NAMALWA (cell line): Measurements from ENCODE around the gene PHLPP2.

Experiments used
- DNase-seq: peaks from one replicate; pipeline ENCODE4 v3.0.0-alpha.2; 2015; ENCODE audit warnings: low spot score

The PHLPP2 gene

DNA sequence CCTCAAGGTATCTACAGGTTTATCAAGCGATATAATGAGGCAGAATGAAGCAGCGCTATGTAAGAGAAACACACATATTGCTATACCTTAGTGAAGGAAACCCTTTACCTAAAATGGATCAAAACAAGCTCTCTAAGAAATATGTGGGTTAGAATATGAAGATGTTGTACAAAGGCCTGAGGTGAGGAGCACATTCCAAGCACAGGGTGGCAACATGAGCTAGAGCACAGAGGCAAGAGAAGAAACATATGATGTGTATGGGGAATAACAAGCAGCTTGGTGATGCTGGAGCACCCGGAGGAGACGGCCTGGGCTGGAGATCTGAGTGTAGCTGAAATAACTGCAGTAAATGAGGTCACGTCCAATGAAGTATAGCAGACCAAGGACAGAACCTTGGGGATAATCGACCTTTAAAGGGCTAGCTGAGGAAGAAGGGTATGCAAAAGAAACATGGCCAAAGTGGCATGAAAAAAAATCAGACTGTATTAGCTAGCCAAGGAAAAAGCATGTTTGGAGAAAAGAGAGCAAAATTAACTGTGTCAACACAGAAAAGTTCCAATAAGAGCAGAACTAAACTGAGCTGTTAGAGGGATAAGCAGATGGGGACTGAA, 54.5 kb downstream of the PHLPP2 start:
- no peak for DNase-seq

DNA sequence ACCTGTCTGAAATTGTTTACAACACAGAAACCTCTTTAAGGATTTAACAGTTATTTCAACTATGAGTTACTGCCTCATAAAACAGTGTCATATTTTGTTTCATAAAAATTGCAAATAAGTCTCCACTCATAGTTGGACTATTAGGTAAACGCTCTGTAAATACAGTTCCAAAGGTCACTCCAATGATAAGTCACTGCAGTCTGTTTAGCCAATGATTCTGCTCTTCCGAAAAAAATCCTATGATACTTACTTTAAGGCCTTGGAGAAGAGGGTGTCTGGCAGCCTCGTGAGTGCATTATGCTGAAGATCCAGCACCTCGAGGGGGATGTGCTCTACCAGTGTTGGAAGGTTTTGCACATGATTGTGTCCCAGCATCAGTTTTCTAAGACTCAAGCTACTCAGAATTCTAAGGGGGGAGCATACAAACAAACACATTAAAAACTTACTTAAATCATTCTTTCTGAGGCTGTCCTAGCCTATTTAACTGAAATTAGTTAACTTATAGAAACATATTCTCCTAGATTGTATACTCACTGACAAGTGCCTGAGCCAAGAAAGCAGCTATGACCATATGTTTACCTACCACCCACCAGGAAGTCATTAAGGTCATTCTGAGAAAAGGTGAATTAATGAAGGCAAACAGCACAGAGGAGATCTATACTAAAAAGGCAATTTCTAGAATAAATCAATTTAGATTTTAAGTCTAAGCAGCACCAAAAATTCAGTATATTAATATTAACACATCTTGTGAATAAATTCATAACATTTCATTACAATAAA, 57.4 kb downstream of the PHLPP2 start:
- DNase-seq, result no peak

DNA sequence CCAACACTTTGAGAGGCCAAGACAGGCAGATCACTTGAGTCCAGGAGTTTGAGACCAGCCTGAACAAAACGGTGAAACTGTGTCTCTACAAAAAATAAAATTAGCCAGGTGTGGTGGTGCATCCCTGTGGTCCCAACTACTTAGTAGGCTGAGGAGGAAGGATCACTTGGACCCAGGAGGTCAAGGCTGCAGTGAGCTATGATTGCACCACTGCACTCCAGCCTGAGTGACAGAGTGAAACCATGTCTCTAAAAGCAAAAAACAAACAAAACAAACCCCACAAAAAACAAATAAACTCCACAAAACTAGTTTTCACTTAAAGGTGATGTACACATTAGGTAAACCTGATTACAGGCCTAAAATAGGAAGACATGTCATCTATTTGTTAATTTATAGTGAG, 58.2 kb downstream of the PHLPP2 start:
- DNase-seq, result no peak

DNA sequence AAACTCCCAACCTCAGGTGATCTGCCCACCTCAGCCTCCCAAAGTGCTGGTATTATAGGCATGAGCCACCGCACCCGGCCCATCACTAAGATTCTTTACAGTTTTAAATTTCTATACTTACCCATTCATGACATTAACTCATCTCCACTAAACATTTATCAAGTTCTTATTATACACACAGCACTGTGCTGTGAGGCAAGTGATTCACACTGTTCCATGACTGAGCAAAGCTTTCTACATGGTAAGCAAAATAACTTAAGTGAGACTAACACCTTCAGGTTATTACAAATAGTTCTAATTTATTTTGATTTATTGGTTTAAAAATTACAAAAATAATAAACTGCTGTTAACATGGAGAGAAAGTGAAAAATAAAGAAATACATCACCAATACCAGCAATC, 65.0 kb downstream of the PHLPP2 start:
- no peak for DNase-seq

DNA sequence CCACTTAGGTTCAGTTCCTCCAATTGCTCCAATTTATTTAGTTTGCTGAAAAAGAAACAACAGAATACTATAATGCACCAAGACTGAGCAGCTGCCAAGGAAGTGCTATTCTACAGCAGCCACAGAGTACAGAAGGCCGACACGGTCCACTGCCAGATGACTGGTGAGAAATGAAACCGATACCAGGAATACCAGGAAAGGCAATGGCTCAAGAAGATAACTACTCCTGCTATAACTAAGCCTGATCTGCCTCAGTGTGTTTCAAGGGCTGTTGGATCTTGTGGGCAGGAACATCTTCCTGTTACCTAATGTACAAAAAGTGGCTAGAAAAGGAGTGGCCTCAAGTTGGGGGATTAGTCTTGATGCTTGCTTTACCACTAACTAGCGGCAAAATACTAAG, 65.7 kb downstream of the PHLPP2 start:
- no peak for DNase-seq

DNA sequence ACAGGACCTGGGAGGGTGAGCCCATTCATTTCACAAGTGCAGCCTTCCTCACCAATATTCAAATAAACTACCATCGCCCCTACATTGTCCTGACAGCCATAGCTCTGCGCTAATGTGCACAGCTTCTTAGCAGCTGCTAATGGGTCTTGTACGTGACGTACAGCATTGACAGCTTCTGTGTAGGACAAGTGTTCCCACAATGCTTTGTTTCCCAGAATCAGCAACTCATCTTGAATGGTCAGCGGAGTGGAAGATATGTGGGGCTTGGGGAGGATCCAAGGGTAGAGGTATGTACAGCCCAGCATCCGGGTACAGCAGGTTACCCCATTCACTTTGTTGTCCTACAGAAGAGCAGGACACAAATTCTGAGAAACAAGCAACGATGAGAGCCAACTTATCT, 74.8 kb downstream of the PHLPP2 start:
- DNase-seq, result no peak

DNA sequence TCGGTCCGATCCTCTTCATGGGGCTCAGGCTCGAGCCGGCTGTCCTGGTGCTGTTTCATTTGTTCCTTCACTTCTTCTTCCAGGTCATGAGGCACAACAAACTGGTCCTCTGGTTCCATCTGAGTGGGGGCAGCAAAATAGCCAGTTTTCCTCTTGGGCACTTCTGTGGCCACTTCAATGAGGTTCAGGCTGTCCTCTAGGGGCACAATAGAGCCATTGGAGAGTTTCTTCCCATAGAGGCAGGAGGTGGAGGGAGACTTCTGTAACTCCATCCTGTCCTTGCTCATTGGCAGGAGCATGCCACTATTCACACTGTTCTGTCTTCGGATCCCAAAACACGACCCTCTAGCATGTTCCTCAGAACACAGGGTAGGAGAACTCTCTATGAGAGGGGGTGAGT, 75.6 kb downstream of the PHLPP2 start:
- no peak for DNase-seq

DNA sequence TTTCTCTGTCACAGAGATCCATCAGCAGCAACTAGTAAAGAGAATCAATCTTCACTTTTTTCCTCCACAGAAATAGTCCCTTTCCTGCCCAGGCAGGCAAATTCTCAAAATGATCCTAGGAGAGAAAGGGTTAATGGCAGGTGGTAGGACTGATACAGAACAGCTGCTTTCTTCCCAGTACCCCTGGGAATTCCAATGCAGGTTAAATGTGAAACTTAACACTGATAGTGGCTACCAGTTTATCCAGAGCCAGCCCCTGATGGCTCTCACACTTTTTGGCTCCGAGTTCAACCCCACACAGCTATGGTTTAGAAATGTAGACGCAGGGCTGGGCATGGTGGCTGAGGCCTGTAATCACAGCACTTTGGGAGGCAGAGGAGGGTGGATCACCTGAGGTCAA, 76.3 kb downstream of the PHLPP2 start:
- DNase-seq, result no peak

DNA sequence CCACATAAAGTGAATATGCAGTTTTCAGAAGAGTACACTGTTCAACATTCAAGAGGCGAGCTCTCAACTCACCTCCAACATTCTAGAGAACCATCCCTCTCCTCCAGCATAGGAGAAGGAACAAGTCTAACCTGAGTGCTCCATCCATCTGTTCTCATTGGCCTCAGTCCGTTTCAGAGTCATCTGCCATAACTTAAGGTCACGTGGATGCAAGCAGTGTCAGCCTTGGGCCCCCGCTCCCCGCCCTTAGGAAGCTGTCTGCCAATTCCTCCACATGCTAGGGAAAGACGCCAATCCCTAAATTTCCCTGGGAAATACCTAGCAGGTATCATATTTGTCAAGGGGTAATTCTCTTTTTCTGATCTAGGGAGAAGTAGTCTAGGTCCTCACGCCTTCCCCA, 77.1 kb downstream of the PHLPP2 start:
- no peak for DNase-seq

DNA sequence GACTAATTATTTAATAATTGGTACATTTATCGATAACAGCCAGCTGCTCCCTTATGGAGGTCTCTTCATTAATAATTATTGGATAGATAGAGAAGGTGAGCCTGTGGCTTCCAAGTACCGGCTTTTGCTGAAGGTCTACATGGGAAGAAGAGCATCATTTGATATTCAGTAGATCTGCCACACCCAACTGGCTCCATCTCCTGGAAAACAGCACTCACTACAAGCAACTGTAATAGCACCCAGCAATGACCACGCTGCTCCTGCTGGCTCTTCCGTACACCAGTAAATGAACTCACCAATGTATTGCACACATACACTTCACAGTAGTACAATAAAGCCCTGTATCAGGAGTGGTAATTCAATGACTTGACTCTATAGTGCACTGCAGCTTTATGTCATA, 79.1 kb downstream of the PHLPP2 start:
- peak; percentile 55 for DNase-seq

DNA sequence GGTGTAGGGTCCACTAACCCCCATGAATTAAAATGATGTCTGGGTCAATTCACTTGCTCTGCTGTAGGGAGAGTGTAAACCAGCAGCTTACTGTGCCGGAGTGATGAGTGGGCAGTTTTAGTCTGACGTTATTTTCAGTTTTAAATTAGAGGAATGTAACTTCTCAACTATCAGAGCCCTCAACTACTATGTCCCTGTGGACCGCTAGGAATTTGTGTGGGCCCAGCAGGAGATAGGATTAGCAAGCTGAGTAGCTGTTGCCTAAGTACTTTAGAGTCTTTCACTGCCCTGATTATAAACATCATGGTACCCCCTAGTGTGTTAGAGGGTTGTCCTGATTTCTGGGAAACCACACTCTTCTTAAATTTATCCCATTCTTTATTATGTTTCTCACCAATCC, 87.1 kb downstream of the PHLPP2 start:
- DNase-seq, result no peak

DNA sequence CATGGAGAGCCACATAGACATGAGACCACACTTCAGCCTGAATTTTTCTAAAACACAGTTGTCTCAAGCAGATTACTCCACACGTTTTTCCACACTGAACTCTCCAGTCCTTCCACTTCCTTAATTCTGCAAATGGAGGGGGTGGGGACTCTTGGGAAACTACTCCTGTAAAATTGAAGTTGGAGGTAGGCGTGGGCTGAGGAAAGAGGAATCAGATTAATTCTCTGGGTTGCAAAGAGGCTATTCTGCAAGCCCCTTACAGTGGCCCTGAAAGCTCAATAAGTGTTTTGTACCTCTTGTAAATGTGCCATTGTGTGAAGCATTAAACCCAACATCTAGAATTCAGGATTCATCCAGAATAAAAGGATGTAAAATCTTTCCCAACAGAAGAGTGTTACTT, 88.9 kb downstream of the PHLPP2 start:
- no peak for DNase-seq

DNA sequence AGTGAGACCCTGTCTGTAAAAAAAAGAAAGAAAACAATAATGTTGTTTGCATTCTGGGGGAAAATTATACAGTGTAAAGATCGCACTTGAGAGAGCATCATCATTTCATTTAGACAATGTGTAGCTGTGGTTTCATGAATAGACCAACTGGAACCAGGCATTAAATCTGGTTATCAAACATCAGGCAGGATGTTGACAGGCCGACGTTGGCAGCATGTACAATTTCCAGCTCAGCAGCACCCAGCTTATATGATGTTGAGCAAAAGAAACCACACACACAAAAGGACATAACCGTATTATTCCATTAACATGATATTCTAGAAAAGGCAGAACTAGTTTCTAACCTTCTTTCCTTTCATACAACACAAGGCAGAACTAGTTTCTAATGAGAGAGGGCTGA, 92.7 kb downstream of the PHLPP2 start:
- DNase-seq, result no peak

DNA sequence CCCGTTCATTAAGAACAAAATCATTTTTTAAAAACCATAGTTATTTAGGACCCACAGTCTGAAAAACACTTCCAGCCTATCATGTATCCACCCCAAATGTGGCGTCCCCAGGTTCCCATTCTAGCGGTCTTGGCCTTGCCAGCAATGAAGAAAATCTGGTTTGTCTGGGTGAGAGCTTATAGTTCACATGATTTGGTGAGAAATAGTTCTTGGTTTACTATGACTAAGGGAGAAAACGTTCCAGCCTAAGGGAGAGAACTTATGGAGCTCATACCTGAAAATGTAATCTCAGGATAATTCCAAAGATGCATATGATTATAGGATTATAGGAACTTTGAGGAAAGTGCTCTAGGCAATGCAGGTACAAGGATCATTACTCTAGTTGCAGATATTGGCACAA, 93.7 kb downstream of the PHLPP2 start:
- DNase-seq, result no peak

DNA sequence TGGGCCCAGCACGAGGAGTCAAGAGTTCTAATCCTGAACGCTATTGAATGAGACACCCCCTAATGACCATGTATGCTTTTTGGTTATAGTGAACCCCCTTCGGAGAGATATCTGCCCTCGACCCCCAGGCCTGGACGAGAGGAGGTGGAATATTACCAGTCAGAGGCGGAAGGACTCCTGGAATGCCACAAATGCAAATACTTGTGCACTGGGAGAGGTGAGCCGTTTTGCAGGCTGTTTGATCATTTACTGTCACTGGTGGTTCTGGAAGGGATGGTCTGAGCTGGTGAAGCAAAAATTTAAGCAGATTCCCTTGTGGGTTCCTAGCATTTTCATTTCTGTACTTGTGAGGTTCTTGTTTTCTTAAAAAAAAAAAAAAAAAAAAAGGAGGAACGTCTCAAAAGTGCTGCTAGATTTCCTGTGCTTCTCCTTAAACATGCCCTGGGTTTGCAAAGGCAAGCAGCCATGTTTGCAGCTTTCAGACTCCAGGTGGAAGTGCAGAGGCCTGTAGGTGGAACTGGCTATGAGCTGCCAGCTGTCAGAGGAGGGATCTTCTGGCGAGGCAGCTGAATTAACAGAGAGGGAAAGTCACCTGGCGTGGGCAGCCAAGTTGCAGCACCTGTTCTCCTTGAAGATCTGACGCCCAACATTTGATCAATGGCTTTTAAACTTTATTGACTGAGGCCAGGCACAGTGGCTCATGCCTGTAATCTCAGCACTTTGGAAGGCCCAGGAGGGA, 95.1 kb downstream of the PHLPP2 start:
- DNase-seq, result no peak

DNA sequence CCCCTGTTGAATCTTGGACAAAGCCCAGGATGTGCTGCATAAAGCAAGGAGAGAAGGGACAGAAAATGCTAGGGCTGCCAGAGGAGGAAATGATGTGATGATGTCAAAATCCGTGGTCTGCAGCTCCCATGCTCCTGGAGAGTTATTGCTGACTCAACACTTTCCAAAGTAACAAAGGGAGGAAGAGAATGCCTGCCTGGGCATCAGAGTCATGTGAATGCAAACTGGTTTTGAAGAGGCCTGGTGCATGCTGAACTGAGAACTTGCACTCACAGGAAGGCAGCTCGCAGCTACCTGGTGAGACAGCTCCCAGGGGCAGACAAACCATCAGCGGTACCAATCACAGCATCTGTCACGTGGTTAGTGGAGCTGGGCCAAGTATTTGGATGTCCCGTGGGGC, 95.7 kb downstream of the PHLPP2 start:
- DNase-seq, result no peak

DNA sequence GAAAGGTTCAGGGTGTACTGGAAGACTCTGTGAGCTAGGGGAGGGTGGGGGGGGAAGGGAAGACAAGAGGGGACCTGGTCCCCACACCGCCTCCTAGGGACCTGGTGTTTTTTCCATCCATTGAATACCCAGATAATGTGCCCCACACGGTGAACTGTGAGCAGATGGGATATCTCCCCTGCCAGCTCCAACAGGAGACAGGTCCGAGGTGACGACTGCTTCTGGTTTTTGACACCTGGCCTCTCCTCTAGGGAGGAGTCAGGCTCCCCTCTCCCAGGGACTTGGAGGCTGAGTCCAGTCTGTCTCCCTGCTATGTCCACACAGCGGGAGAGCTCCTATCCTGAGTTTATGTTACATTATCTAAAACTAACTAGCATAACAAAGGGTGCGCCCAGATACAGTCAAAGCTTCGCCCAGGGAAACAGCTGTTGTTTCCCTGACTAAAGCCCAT, 96.7 kb downstream of the PHLPP2 start:
- no peak for DNase-seq

DNA sequence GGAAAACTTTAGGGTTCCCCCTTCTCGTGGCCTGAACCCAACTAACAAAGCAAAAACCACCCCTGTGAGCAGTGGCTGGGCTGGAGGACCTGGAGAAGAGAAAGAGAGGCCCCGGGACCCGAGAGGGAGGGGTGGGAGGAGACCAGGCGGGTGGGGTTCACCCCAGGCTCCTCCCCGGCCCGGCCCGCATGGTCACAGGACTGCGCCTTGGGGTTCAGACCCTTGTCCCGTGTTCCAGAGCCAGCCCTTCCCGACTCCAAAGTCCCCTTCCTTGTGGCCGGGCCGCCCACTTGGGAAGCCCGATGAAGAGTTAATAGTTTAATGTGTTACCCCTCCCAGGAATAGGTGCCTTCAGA, 97.7 kb downstream of the PHLPP2 start:
- DNase-seq, result no peak

DNA sequence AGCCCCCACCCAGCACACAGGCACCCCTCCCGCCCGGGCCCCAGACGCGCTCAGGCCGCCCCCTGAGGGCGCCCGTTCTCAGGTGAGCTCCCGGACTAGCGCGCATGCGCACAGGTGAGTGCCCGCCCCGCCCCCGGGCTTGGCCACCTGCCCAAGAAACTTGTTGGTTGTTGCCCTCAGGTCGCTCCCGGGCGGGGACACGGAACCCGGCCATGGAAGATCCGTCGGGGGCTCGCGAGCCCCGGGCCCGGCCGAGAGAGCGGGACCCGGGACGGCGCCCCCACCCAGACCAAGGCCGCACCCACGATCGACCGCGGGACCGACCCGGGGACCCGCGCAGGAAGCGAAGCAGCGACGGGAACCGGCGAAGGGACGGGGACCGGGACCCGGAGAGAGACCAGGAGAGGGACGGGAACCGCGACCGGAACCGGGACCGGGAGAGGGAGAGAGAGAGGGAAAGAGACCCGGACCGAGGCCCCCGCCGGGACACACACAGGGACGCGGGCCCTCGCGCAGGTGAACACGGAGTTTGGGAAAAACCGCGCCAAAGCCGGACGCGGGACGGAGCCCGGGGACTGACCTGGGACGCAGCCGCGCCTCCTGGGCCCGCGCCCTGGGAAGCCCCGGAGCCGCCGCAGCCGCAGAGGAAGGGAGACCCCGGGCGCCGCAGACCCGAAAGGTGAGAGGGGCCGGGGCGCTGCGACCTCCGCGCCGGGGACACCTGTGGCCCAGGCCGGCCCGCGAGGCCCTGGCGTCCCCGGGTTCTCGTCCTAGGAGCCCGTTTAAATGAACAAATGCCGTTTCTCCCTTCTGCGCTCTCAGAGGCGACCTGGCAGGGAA, 98.3 kb downstream of the PHLPP2 start, which contains the start of gene MARVELD3:
TSS of gene MARVELD3 (plus strand) at position 167 of the 840 bp plus-strand sequence. CDS start at position 213, 46 bp downstream.
- DNase-seq, result no peak

DNA sequence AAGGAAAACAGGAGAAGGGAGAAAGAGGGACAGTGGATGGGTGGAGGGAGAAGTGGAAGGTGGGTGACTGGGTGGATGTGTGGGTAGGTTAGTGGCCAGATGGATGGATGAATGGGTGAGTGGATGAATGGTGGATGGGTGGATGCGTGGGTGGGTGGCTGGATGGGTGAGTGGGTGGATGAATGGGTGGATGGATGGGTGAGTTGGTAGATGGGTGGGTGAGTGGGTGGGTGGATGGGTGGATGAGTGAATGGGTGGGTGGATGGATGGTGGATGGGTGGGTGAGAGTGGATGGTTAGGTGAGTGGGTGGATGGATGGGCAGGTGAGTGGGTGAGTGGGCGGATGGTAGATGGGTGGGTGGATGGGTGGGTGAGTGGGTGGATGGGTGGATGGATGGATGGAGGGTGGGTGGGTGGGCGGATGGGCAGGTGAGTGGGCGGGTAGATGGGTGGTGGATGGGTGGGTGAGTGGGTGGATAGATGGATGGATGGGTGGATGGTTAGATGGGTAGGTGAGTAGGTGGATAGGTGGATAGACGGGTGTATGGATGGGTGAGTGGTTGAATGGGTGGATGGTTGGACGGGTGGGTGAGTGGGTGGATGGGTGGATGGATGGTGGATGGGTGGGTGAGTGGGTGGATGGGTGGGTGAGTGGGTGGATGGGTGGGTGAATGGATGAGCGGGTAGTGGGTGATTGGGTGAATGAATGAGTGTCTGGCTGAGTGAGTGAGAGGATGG, 99.2 kb downstream of the PHLPP2 start:
- DNase-seq, result no peak

DNA sequence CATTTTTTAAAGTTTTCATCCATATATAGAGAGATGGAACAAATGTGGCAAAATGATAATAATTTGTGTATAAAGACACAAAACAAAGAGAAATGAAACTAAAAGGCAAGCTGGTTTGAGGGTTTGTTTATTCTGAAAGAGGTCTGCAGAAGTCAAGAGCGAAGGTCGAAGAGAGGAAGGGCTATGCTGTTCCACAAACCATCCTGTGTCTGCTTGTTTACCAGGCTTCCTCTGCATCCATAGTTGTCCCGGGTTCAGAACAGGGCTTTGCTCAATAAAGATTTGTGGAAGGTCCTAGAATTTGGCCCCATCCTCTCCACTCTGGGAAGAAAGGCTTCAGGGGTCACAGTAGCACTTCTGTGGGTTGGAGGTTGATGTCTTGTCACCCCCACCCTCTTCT, 100.9 kb downstream of the PHLPP2 start:
- DNase-seq, result no peak

DNA sequence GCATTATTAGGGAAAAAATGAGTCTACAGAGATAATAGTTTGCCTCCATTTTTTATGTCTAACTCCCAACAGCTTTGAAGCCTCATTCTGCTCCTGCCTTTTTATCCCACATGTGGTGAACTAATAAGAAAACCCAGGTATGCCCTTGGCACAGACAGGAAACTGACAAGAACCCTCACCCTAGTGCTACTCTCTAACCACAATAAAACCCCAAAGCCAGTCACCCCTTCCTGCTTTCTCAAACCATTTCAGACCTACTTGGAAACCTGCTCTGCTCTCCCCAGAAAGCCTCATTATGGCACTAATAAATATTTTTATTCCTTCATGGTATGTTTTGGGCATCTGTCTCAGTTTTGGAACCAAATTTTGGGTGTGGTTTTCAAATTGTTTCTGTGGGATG, 102.4 kb downstream of the PHLPP2 start:
- DNase-seq, result no peak
